GM21367 (cell line): Measurements from ENCODE around the gene FAM168A.

Experiments used
- ATAC-seq: cut with Tn5 transposase; IDR thresholded peaks from one replicate; pipeline ENCODE4 v1.9.1; 2021; ENCODE audit not compliant: unreplicated experiment

FAM168A gene

DNA sequence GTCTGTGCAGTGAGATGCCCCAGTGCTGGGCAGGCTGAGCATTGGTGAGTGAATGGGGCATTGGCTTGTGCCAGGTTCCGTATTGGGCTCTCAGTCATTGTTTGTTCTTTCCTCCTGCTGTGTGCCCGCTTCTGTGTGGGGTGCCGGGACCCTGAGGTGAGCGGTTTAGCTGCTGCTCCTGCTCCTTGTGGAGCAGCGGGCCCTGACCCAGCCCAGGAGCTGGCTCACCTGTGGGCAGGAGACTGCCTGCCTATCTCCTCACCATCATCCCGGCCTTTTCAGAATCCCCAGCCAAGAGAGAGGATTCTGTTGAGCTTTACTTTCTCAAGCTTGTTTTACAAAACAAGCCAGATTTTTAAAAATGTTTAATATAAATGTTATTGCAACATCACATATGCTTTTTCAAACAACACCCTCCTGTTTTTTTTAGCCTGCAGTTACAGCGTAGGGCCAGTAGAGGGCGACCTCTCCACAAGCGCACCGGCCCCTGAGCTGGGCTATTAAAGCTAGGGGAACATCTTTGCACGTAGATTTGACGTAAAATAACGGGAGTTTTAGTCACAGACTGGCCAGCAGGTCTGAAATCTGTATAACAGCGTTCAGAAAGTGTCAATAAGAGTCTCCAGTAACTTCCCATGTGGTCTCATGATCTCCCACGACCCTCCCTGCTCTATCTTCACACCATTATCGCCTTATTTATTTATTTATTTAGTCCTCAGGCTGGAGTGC lies 246.8 kb downstream of the FAM168A start:
- ATAC-seq, result no peak
